A673 (cell line): ENCODE results near the gene SIK3.

Source experiments
- EZH2 ChIP-seq: fragments of 200-600 bp; sonication (generic); IDR thresholded peaks from 2 replicates; pipeline ENCODE4 v1.6.1; 2017; ENCODE audit warnings: borderline replicate concordance, low read depth, mild to moderate bottlenecking, mixed read lengths, antibody characterized with exemption, low read length; ENCODE audit not compliant: poor library complexity, severe bottlenecking
- TF ChIP-seq, protein P1 (sequence below): fragments of 300-800, 200-600 bp; sonication (generic); conservative IDR thresholded peaks from 2 replicates; pipeline ENCODE4 v1.5.1; 2017; ENCODE audit warnings: low read depth, mild to moderate bottlenecking, antibody characterized with exemption, low read length, moderate library complexity, mixed read lengths

DNA sequence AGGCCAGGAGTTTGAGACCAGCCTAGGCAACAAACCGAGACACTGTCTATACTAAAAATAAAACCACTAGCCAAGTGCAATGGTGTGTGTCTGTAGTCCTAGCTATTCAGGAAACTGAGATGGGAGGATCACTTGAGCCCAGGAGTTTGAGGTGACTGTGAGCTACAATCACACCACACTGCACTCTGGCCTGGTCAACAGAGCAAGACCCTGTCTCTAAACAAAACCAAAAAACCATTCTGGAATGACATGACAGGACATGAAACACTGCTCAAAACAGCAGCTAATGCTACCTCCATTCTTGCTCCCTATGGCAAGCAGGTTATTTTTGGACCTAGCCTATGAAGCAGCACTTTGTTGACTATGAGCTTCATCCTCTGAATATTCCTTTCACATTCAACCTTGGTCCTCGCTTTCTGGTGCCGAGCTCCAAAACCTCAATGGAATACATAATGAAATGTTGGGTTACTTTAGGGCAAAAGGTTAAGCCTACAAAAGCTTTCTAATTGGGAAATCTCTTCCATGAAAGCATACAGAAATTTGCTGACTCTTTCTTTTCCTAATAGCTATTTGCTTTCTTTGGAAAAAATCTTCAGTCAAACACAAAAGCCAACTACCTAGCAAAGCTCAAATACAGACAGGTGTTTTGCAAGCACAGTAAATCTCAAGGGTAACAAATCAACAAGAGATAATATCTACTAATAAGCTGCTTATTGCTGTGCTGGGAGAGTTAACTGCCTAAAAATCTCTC lies 21.1 kb downstream of the SIK3 start:
- TF ChIP-seq, protein P1, sequence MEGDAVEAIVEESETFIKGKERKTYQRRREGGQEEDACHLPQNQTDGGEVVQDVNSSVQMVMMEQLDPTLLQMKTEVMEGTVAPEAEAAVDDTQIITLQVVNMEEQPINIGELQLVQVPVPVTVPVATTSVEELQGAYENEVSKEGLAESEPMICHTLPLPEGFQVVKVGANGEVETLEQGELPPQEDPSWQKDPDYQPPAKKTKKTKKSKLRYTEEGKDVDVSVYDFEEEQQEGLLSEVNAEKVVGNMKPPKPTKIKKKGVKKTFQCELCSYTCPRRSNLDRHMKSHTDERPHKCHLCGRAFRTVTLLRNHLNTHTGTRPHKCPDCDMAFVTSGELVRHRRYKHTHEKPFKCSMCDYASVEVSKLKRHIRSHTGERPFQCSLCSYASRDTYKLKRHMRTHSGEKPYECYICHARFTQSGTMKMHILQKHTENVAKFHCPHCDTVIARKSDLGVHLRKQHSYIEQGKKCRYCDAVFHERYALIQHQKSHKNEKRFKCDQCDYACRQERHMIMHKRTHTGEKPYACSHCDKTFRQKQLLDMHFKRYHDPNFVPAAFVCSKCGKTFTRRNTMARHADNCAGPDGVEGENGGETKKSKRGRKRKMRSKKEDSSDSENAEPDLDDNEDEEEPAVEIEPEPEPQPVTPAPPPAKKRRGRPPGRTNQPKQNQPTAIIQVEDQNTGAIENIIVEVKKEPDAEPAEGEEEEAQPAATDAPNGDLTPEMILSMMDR, result no peak
- TF ChIP-seq EZH2, result no peak
